H1 (cell line): Measurements from ENCODE around the gene TSR3. TPM values are rescaled to one million over a fixed set of nuclear protein-coding genes. Genes with fewer than 3 reads are reported as not detected.

Source experiments
- CTCF ChIA-PET: fragments of 300-600 bp; sonication (Branson Sonifier 250); formaldehyde crosslinking; loops from one replicate; lab custom pipeline; 2021; ENCODE audit not compliant: partially characterized antibody; lab: Charles Lee
- POLR2A ChIA-PET: fragments of 300-600 bp; sonication (Branson Sonifier 250); formaldehyde crosslinking; loops from one replicate; lab custom pipeline; 2021; ENCODE audit warnings: inconsistent platforms; ENCODE audit not compliant: partially characterized antibody; lab: Charles Lee
- DNase-seq, 2 experiments: peaks; one replicate each; pipeline versions ENCODE4 v3.0.0 to v3.0.0-alpha.2; 2010 to 2022; ENCODE audit warnings: low spot score in 2 of 2, low read depth in 1 of 2, mixed read lengths in 1 of 2
- FAIRE-seq: peaks from 2 replicates; lab custom pipeline; 2011; peaks lifted over from hg19 to GRCh38; lab: Jason Lieb, UNC
- H2AFZ ChIP-seq: 2 replicates; pipeline ENCODE4 v1.8.1; 2012; ENCODE audit warnings: low read length, inconsistent platforms
- H2AK5ac ChIP-seq: 2 replicates; pipeline ENCODE4 v1.6.1; 2013; ENCODE audit warnings: low read depth, low read length
- H2BK120ac ChIP-seq: replicated peaks from 2 replicates; pipeline ENCODE3; 2013; ENCODE audit warnings: low read depth, low read length, inconsistent platforms
- H2BK12ac ChIP-seq: 2 replicates; pipeline ENCODE4 v1.6.1; 2013; ENCODE audit warnings: low read depth, low read length
- H2BK15ac ChIP-seq: 2 replicates; pipeline ENCODE4 v1.6.1; 2013; ENCODE audit warnings: low read length
- H2BK20ac ChIP-seq: 2 replicates; pipeline ENCODE4 v1.6.1; 2013; ENCODE audit warnings: low read length
- H2BK5ac ChIP-seq: 2 replicates; pipeline ENCODE4 v1.6.1; 2013; ENCODE audit warnings: low read depth, low read length
- H3K14ac ChIP-seq: 2 replicates; pipeline ENCODE4 v1.6.1; 2013; ENCODE audit warnings: inconsistent platforms; ENCODE audit not compliant: insufficient read length
- H3K18ac ChIP-seq: 2 replicates; pipeline ENCODE4 v1.6.1; 2013; ENCODE audit warnings: low read length; ENCODE audit errors: extremely low read depth
- H3K23ac ChIP-seq: 2 replicates; pipeline ENCODE4 v1.6.1; 2013; ENCODE audit warnings: inconsistent platforms; ENCODE audit not compliant: insufficient read length
- H3K23me2 ChIP-seq: 2 replicates; pipeline ENCODE4 v1.6.1; 2013; ENCODE audit warnings: low read depth, low read length
- H3K27ac ChIP-seq: 2 replicates; pipeline ENCODE4 v1.6.1; 2011; ENCODE audit warnings: low read depth, low read length, inconsistent platforms
- H3K27me3 ChIP-seq, 4 experiments: replicated peaks in 1 of 4; 1 replicate in 1 of 4; 2 replicates in 3 of 4; pipeline versions ENCODE4 v1.6.1 to v1.8.1; 2011 to 2013; ENCODE audit warnings: low read length in 3 of 4, mild to moderate bottlenecking in 3 of 4, inconsistent platforms in 2 of 4, mixed read lengths in 2 of 4, moderate library complexity in 1 of 4; ENCODE audit not compliant: control insufficient read depth in 3 of 4, insufficient read depth in 3 of 4; ENCODE audit errors: extremely low read depth in 1 of 4
- H3K36me3 ChIP-seq, 4 experiments: 2 replicates each; pipeline versions ENCODE4 v1.6.1 to v1.8.1; 2011 to 2013; ENCODE audit warnings: mild to moderate bottlenecking in 4 of 4, low read length in 3 of 4, moderate library complexity in 2 of 4, control low read depth in 1 of 4, inconsistent platforms in 1 of 4; ENCODE audit not compliant: insufficient read depth in 4 of 4, control insufficient read depth in 2 of 4
- H3K4ac ChIP-seq: replicated peaks from 2 replicates; pipeline ENCODE3; 2013; ENCODE audit warnings: low read length, low read depth, mixed read lengths, inconsistent platforms; ENCODE audit not compliant: insufficient read length
- H3K4me1 ChIP-seq, 4 experiments: replicated peaks in 1 of 4; 1 replicate in 1 of 4; 2 replicates in 3 of 4; pipeline versions ENCODE4 v1.6.1 to v1.8.1; 2011 to 2013; ENCODE audit warnings: low read length in 3 of 4, inconsistent platforms in 2 of 4, mixed read lengths in 1 of 4; ENCODE audit not compliant: insufficient read depth in 4 of 4, control insufficient read depth in 3 of 4
- H3K4me2 ChIP-seq, 2 experiments: 2 replicates each; pipeline versions ENCODE4 v1.6.1 to v1.8.1; 2011 to 2013; ENCODE audit warnings: low read depth in 2 of 2, low read length in 2 of 2, control low read depth in 1 of 2, inconsistent platforms in 1 of 2, mild to moderate bottlenecking in 1 of 2; ENCODE audit not compliant: insufficient read depth in 1 of 2
- H3K4me3 ChIP-seq, 4 experiments: fragments of 200-600, 300-600 bp in 1 of 4; sonication (generic), shearing (Covaris generic), sonication (Bioruptor Twin) in 1 of 4; 2 replicates each; pipeline versions ENCODE4 v1.5.1 to v1.8.1; 2011 to 2016; ENCODE audit warnings: low read length in 4 of 4, low read depth in 3 of 4, control low read depth in 2 of 4, inconsistent platforms in 2 of 4, mild to moderate bottlenecking in 2 of 4, mixed read lengths in 1 of 4, moderate library complexity in 1 of 4; ENCODE audit not compliant: insufficient read depth in 2 of 4; ENCODE audit errors: extremely low read depth in 1 of 4
- H3K56ac ChIP-seq: replicated peaks from 2 replicates; pipeline ENCODE3; 2013; ENCODE audit warnings: low read depth, mild to moderate bottlenecking, mixed read lengths, low read length, inconsistent platforms; ENCODE audit not compliant: insufficient read length
- H3K79me1 ChIP-seq: 2 replicates; pipeline ENCODE4 v1.6.1; 2013; ENCODE audit warnings: low read depth, low read length, control low read depth
- H3K79me2 ChIP-seq, 2 experiments: 2 replicates each; pipeline versions ENCODE4 v1.6.1 to v1.8.1; 2012 to 2013; ENCODE audit warnings: low read length in 2 of 2, mild to moderate bottlenecking in 2 of 2, inconsistent platforms in 1 of 2; ENCODE audit not compliant: insufficient read depth in 2 of 2, control insufficient read depth in 1 of 2
- H3K9ac ChIP-seq, 4 experiments: replicated peaks in 1 of 4; 1 replicate in 1 of 4; 2 replicates in 3 of 4; pipeline versions ENCODE4 v1.6.1 to v1.8.1; 2011 to 2013; ENCODE audit warnings: low read depth in 3 of 4, low read length in 3 of 4, control low read depth in 2 of 4, mild to moderate bottlenecking in 2 of 4, moderate library complexity in 2 of 4, inconsistent platforms in 1 of 4; ENCODE audit errors: extremely low read depth in 1 of 4
- H3K9me3 ChIP-seq, 2 experiments: 2 replicates each; pipeline versions ENCODE4 v1.6.1 to v1.8.1; 2012 to 2013; ENCODE audit warnings: mild to moderate bottlenecking in 2 of 2, moderate library complexity in 2 of 2, control low read depth in 1 of 2, inconsistent platforms in 1 of 2, low read depth in 1 of 2, low read length in 1 of 2, mixed read lengths in 1 of 2; ENCODE audit not compliant: insufficient read depth in 2 of 2
- H4K20me1 ChIP-seq, 2 experiments: replicated peaks in 1 of 2; 2 replicates each; pipeline versions ENCODE3 to v1.8.1; 2011 to 2013; ENCODE audit warnings: inconsistent platforms in 2 of 2, low read length in 2 of 2, mild to moderate bottlenecking in 1 of 2; ENCODE audit not compliant: insufficient read depth in 2 of 2, control insufficient read depth in 1 of 2
- H4K5ac ChIP-seq: 2 replicates; pipeline ENCODE4 v1.6.1; 2013; ENCODE audit warnings: low read length, low read depth, mixed read lengths, inconsistent platforms; ENCODE audit not compliant: insufficient read length
- H4K8ac ChIP-seq: 2 replicates; pipeline ENCODE4 v1.8.0; 2013; ENCODE audit warnings: mild to moderate bottlenecking, moderate library complexity, low read length, inconsistent platforms; ENCODE audit not compliant: insufficient read depth; ENCODE audit errors: extremely low read depth
- H4K91ac ChIP-seq: replicated peaks from 2 replicates; pipeline ENCODE3; 2013; ENCODE audit warnings: low read length, mixed read lengths, inconsistent platforms; ENCODE audit not compliant: insufficient read length
- ATF3 ChIP-seq: IDR thresholded peaks from 2 replicates; pipeline ENCODE4 v1.6.1; 2011; ENCODE audit warnings: low read depth, mild to moderate bottlenecking, low read length; ENCODE audit not compliant: insufficient read depth
- CHD1 ChIP-seq: IDR thresholded peaks from 2 replicates; pipeline ENCODE4 v1.6.1; 2012; ENCODE audit warnings: low read depth, low read length, improper control_type of control experiment
- JUN ChIP-seq: IDR thresholded peaks from 2 replicates; pipeline ENCODE4 v1.6.1; 2011; ENCODE audit warnings: low read depth, mild to moderate bottlenecking, improper control_type of control experiment, low read length
- WGBS, 2 experiments: shearing (Covaris generic) in 1 of 2; methylation state at CpG; one replicate each; pipeline versions ENCODE4 v1.1.6 to v1.1.7; 2013 to 2015; ENCODE audit warnings: low lambda C conversion rate in 2 of 2, mixed read lengths in 2 of 2, inconsistent platforms in 1 of 2, low coverage in 1 of 2, missing lambda C conversion rate in 1 of 2; ENCODE audit not compliant: insufficient replicate concordance in 2 of 2, insufficient coverage in 1 of 2, insufficient read length in 1 of 2; ENCODE audit errors: extremely low coverage in 1 of 2, missing lambda C conversion rate in 1 of 2; 5-methylcytosine and 5-hydroxymethylcytosine counted together
- polyA plus RNA-seq, 7 experiments: library from polyadenylated mRNA; depleted of rRNA in 3 of 7; stranded (reverse) in 5 of 7; unstranded in 2 of 7; fragments of >200 nt in 5 of 7; fragments of 200-250 nt in 2 of 7; gene quantifications; 1 replicate in 5 of 7; 2 replicates in 1 of 7; 4 replicates in 1 of 7; pipeline versions ENCODE4 v1.2.1 to v1.2.3, GENCODE V29; 2011 to 2013; ENCODE audit warnings: missing spikeins in 2 of 7, mixed read lengths in 2 of 7
- total RNA-seq: library from RNA; stranded (reverse); fragmentation: NEBNext Ultra II Directional; extraction: Animal tissue kit (Norgen Biotek cat#: 25700); gene quantifications from 2 replicates; pipeline ENCODE4 v1.2.1, GENCODE V29; 2021

The TSR3 gene
- total and polyA plus RNA-seq, 2 of the 8 experiments (the other 6 are each of a cell fraction or from before 2014, with no cell fraction given) = 43.1 to 52.3 TPM

- H3K56ac ChIP-seq = no peak overlapping the region
- H2AFZ ChIP-seq = no peak overlapping the region
- H3K14ac ChIP-seq = no peak overlapping the region
- H4K8ac ChIP-seq = no peak overlapping the region
- ChIA-PET POLR2A (interaction anchor here (1.1 kb wide), 1 partner anchor 10 kb away, joined by 3 read pairs; no protein-coding TSS in a partner anchor), CTCF (interaction anchor here (0.6 to 2.3 kb wide), 7 partner anchors 10 to 178 kb away, joined by 3 to 10 read pairs (median 4); no protein-coding TSS in a partner anchor)
- no peak overlapping the region for H2BK20ac ChIP-seq
- no peak overlapping the region for H3K18ac ChIP-seq
- H3K9ac ChIP-seq = no peak overlapping the region
- H2AK5ac ChIP-seq = no peak overlapping the region
- no peaks in the 10 kb centered on the region for H3K4me1 ChIP-seq
- H3K9me3 ChIP-seq = no peaks in the 10 kb centered on the region
- H4K91ac ChIP-seq = no peak overlapping the region
- H3K23me2 ChIP-seq = no peaks in the 10 kb centered on the region
- H3K27ac ChIP-seq = no peak overlapping the region
- H3K79me1 ChIP-seq = peaks cover 9% of the 10 kb centered on the region
- 97% methylated on average over 11 of the region's 21 CpGs; no CpG with 5 or more reads in 1 of the 2 experiments for WGBS, 2 experiments
- no peak overlapping the region for H3K4ac ChIP-seq
- H2BK15ac ChIP-seq = no peak overlapping the region
- peaks cover 0 to 3% of the 10 kb centered on the region in 2 experiments; a peak in 1 of 4 replicates for H3K79me2 ChIP-seq
- H4K5ac ChIP-seq = no peak overlapping the region
- H3K27me3 ChIP-seq = no peaks in the 10 kb centered on the region
- H2BK5ac ChIP-seq = no peak overlapping the region
- peaks cover 3 to 13% of the 10 kb centered on the region in 2 experiments for H4K20me1 ChIP-seq
- DNase-seq (no peak), FAIRE-seq (no peak)
- H2BK120ac ChIP-seq = no peak overlapping the region
- H3K36me3 ChIP-seq = peaks cover 0 to 20% (median 0%) of the 10 kb centered on the region in 4 experiments; a peak in 2 of 8 replicates
- no peak overlapping the region for H3K4me2 ChIP-seq
- no peak overlapping the region for H3K23ac ChIP-seq
- no peak overlapping the region for H3K4me3 ChIP-seq
- TF ChIP-seq ATF3 = no peak
- TF ChIP-seq JUN = no peak
- TF ChIP-seq CHD1 = no peak
- no peak overlapping the region for H2BK12ac ChIP-seq
Observed at GRCh38 chr16:1372292-1372950, 20.7 kb upstream of the TSR3 start.
